SK-N-SH (cell line): Measurements from ENCODE around the gene ROBO1. TPM values are rescaled to one million over a fixed set of nuclear protein-coding genes. Genes with fewer than 3 reads are reported as not detected.

ENCODE experiments used
- CTCF ChIA-PET: fragments of 300-600, 350-600 bp; formaldehyde crosslinking; extraction: SDS; loops from one replicate; lab custom pipeline; 2021; lab: Yijun Ruan, JAX
- POLR2A ChIA-PET: fragments of 350-600 bp; sonication (Branson Sonifier 250); formaldehyde crosslinking; extraction: SDS; loops from one replicate; lab custom pipeline; 2020; ENCODE audit warnings: antibody characterized with exemption, inconsistent platforms; lab: Yijun Ruan, JAX
- DNase-seq: peaks from one replicate; pipeline ENCODE4 v3.0.0; 2012
- H2AFZ ChIP-seq: fragments of 200-600 bp; sonication (generic); 2 replicates; pipeline ENCODE4 v1.8.1; 2016; ENCODE audit warnings: antibody characterized with exemption, mild to moderate bottlenecking, low read depth
- H3F3A ChIP-seq: fragments of 200-600 bp; sonication (generic); replicated peaks from 2 replicates; pipeline ENCODE3; 2016; ENCODE audit warnings: antibody characterized with exemption, mild to moderate bottlenecking; ENCODE audit not compliant: insufficient read depth
- H3K27ac ChIP-seq, 2 experiments: fragments of 200-500 bp in 1 of 2; fragments of 200-600 bp in 1 of 2; sonication (Bioruptor generic) in 1 of 2; sonication (generic), shearing (Covaris generic) in 1 of 2; 2 replicates each; pipeline versions ENCODE4 v1.5.1 to v1.6.1; 2014 to 2016; ENCODE audit warnings: low read depth in 2 of 2, inconsistent platforms in 1 of 2, low read length in 1 of 2, mild to moderate bottlenecking in 1 of 2, mixed read lengths in 1 of 2
- H3K27me3 ChIP-seq: fragments of 200-600 bp; sonication (generic), shearing (Covaris generic); 2 replicates; pipeline ENCODE4 v1.6.1; 2016; ENCODE audit warnings: mixed run types; ENCODE audit not compliant: insufficient read depth
- H3K36me3 ChIP-seq, 2 experiments: fragments of 200-500 bp in 1 of 2; fragments of 200-600 bp in 1 of 2; sonication (Bioruptor generic) in 1 of 2; sonication (generic) in 1 of 2; replicated peaks in 1 of 2; 2 replicates each; pipeline versions ENCODE3 to v1.5.1; 2014 to 2016; ENCODE audit warnings: low read length in 1 of 2, mild to moderate bottlenecking in 1 of 2; ENCODE audit not compliant: insufficient read depth in 2 of 2, control insufficient read depth in 1 of 2
- H3K4me1 ChIP-seq, 2 experiments: fragments of 200-500 bp in 1 of 2; fragments of 200-600 bp in 1 of 2; sonication (Bioruptor generic) in 1 of 2; sonication (generic), shearing (Covaris generic) in 1 of 2; 2 replicates each; pipeline versions ENCODE4 v1.5.1 to v1.6.1; 2014 to 2016; ENCODE audit warnings: low read depth in 1 of 2, low read length in 1 of 2, mixed run types in 1 of 2; ENCODE audit not compliant: insufficient read depth in 2 of 2, control insufficient read depth in 1 of 2
- H3K4me2 ChIP-seq: fragments of 200-600 bp; sonication (generic), shearing (Covaris generic); 2 replicates; pipeline ENCODE4 v1.6.1; 2017; ENCODE audit warnings: mixed run types
- H3K4me3 ChIP-seq, 2 experiments: fragments of 200-500 bp in 1 of 2; fragments of 200-600 bp in 1 of 2; sonication (Bioruptor generic) in 1 of 2; sonication (generic), shearing (Covaris generic) in 1 of 2; 2 replicates each; pipeline versions ENCODE4 v1.5.1 to v1.8.1; 2014 to 2016; ENCODE audit warnings: low read depth in 2 of 2, inconsistent platforms in 1 of 2, low read length in 1 of 2, mild to moderate bottlenecking in 1 of 2, mixed read lengths in 1 of 2, moderate library complexity in 1 of 2
- H3K79me2 ChIP-seq: fragments of 200-600 bp; sonication (generic); 2 replicates; pipeline ENCODE4 v1.8.1; 2017; ENCODE audit warnings: mild to moderate bottlenecking; ENCODE audit not compliant: insufficient read depth
- H3K9ac ChIP-seq: fragments of 200-600 bp; sonication (generic); 2 replicates; pipeline ENCODE4 v1.6.1; 2017; ENCODE audit warnings: mixed run types
- H3K9me2 ChIP-seq: fragments of 200-600 bp; sonication (generic); 2 replicates; pipeline ENCODE4 v1.6.1; 2017; ENCODE audit warnings: mixed run types
- H3K9me3 ChIP-seq: fragments of 200-600 bp; sonication (generic); 2 replicates; pipeline ENCODE4 v1.6.1; 2017; ENCODE audit warnings: mixed run types, mild to moderate bottlenecking, moderate library complexity
- H4K20me1 ChIP-seq: fragments of 200-600 bp; sonication (generic); 2 replicates; pipeline ENCODE4 v1.6.1; 2017; ENCODE audit warnings: mild to moderate bottlenecking, mixed run types; ENCODE audit not compliant: insufficient read depth
- CHD2 ChIP-seq: fragments of 150-350 bp; IDR thresholded peaks from 2 replicates; pipeline ENCODE4 v1.6.1; 2018; ENCODE audit warnings: low read length; ENCODE audit not compliant: partially characterized antibody
- ELF1 ChIP-seq: IDR thresholded peaks from 2 replicates; pipeline ENCODE4 v1.4.0; 2012
- EP300 ChIP-seq, 2 experiments: IDR thresholded peaks; 2 replicates each; pipeline versions ENCODE4 v1.4.0 to v1.6.1; 2012; ENCODE audit warnings: borderline replicate concordance in 1 of 2, low read depth in 1 of 2, low read length in 1 of 2
- GABPA ChIP-seq: IDR thresholded peaks from 2 replicates; pipeline ENCODE4 v1.4.0; 2012; ENCODE audit warnings: low read depth, mild to moderate bottlenecking
- JUND ChIP-seq: IDR thresholded peaks from 2 replicates; pipeline ENCODE4 v1.4.0; 2012
- NFIC ChIP-seq: IDR thresholded peaks from 2 replicates; pipeline ENCODE4 v1.4.0; 2012; ENCODE audit warnings: borderline replicate concordance
- POLR2AphosphoS5 ChIP-seq: IDR thresholded peaks from 2 replicates; pipeline ENCODE4 v1.6.1; 2012; ENCODE audit warnings: low read depth, low read length
- RFX5 ChIP-seq: IDR thresholded peaks from 2 replicates; pipeline ENCODE4 v1.6.1; 2012; ENCODE audit warnings: mild to moderate bottlenecking, improper control_type of control experiment, low read length
- RXRA ChIP-seq: IDR thresholded peaks from 2 replicates; pipeline ENCODE4 v1.4.0; 2012; ENCODE audit warnings: low read depth, mild to moderate bottlenecking, borderline replicate concordance
- SIN3A ChIP-seq: IDR thresholded peaks from 2 replicates; pipeline ENCODE4 v1.6.1; 2012; ENCODE audit warnings: low read depth, mild to moderate bottlenecking, low read length, moderate library complexity, borderline replicate concordance
- SMC3 ChIP-seq: IDR thresholded peaks from 2 replicates; pipeline ENCODE4 v1.6.1; 2012; ENCODE audit warnings: low read depth, low read length, improper control_type of control experiment
- TAF1 ChIP-seq: IDR thresholded peaks from 2 replicates; pipeline ENCODE4 v1.6.1; 2012; ENCODE audit warnings: low read depth, mild to moderate bottlenecking, low read length, moderate library complexity, borderline replicate concordance
- TCF12 ChIP-seq: IDR thresholded peaks from 2 replicates; pipeline ENCODE4 v1.4.0; 2012
- TEAD4 ChIP-seq: IDR thresholded peaks from 2 replicates; pipeline ENCODE4 v1.4.0; 2012; ENCODE audit warnings: mild to moderate bottlenecking, borderline replicate concordance; ENCODE audit not compliant: insufficient read depth
- YY1 ChIP-seq: IDR thresholded peaks from 2 replicates; pipeline ENCODE4 v1.4.0; 2012; ENCODE audit warnings: low read depth, mild to moderate bottlenecking
- WGBS: methylation state at CpG from one replicate; pipeline ENCODE4 v1.1.6; 2017; ENCODE audit warnings: low lambda C conversion rate; 5-methylcytosine and 5-hydroxymethylcytosine counted together
- polyA plus RNA-seq, 3 experiments: library from polyadenylated mRNA; depleted of rRNA; stranded (reverse); fragments of >200 nt; gene quantifications; 2 replicates each; pipeline ENCODE4 v1.2.3, GENCODE V29; 2012
- TF ChIP-seq, protein P1 (sequence below): fragments of 150-350 bp; IDR thresholded peaks from 2 replicates; pipeline ENCODE4 v1.6.1; 2017; ENCODE audit warnings: antibody characterized with exemption, low read length, low read depth, borderline replicate concordance
- TF ChIP-seq, protein P2 (sequence below): IDR thresholded peaks from 2 replicates; pipeline ENCODE4 v1.4.0; 2012; ENCODE audit warnings: low read depth, borderline replicate concordance
- TF ChIP-seq, protein P3 (sequence below): IDR thresholded peaks from 2 replicates; pipeline ENCODE4 v1.6.1; 2012; ENCODE audit warnings: mild to moderate bottlenecking, low read depth, low read length, moderate library complexity
- TF ChIP-seq, protein P4 (sequence below): IDR thresholded peaks from 2 replicates; pipeline ENCODE4 v1.4.0; 2012; ENCODE audit warnings: low read depth

ROBO1 gene
- polyA plus RNA-seq, 1 of the 3 experiments (the other 2 are of a cell fraction): 22.7 TPM

DNA sequence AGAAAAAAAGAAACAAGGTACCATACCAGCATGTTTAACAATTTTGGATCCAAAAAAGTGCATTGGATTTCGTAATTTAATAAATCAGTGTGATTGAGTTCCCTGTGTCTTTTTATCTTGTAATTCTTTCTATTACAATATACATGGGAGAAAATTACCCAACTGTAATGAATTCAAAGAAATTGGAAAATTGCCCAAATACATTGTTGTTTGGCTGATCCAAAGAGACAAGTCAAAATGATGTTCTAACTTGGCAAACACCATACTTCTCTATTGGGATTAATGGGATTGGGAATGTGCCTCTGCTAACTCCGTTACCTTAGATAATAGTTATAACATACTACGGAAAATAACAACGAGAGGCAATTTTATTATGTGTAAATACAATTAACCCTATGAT lies 1097.1 kb downstream of the ROBO1 start:
- H3K9me2 ChIP-seq: 0 out of 2 replicates have a peak, but pooled peaks cover 2% of the 10 kb centered on the region
- H3K9me3 ChIP-seq: no peaks in the 10 kb centered on the region
- TF ChIP-seq SIN3A (no peak), GABPA (no peak), TEAD4 (no peak), RXRA (no peak), TAF1 (no peak), SMC3 (no peak), TCF12 (no peak), CHD2 (no peak), ELF1 (no peak), POLR2AphosphoS5 (no peak), EP300 (IDR thresholded peaks at IDR 0.05; ENCODE audit: borderline replicate concordance in 1 of 2, low read depth in 1 of 2, low read length in 1 of 2) (no peak), JUND (no peak), RFX5 (no peak)
- TF ChIP-seq, protein P1, sequence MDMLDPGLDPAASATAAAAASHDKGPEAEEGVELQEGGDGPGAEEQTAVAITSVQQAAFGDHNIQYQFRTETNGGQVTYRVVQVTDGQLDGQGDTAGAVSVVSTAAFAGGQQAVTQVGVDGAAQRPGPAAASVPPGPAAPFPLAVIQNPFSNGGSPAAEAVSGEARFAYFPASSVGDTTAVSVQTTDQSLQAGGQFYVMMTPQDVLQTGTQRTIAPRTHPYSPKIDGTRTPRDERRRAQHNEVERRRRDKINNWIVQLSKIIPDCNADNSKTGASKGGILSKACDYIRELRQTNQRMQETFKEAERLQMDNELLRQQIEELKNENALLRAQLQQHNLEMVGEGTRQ: no peak
- TF ChIP-seq, protein P2, sequence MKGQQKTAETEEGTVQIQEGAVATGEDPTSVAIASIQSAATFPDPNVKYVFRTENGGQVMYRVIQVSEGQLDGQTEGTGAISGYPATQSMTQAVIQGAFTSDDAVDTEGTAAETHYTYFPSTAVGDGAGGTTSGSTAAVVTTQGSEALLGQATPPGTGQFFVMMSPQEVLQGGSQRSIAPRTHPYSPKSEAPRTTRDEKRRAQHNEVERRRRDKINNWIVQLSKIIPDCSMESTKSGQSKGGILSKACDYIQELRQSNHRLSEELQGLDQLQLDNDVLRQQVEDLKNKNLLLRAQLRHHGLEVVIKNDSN: no peak
- ChIA-PET CTCF (no interaction called here), POLR2A (no interaction called here)
- H3K9ac ChIP-seq: no peak overlapping the region
- H3K4me2 ChIP-seq: no peak overlapping the region
- peaks cover 10% of the 10 kb centered on the region for H3F3A ChIP-seq
- H3K36me3 ChIP-seq: peaks cover 8 to 21% of the 10 kb centered on the region in 2 experiments
- H4K20me1 ChIP-seq: no peaks in the 10 kb centered on the region
- H3K79me2 ChIP-seq: no peaks in the 10 kb centered on the region
- 93% methylated on average over 4 of the region's 4 CpGs for WGBS
- no peaks in the 10 kb centered on the region for H3K27me3 ChIP-seq
- DNase-seq: no peak
- no peak overlapping the region for H2AFZ ChIP-seq
- H3K27ac ChIP-seq: no peak overlapping the region
- H3K4me1 ChIP-seq: peaks cover 0 to 10% of the 10 kb centered on the region in 2 experiments; a peak in 2 of 4 replicates
- no peak overlapping the region for H3K4me3 ChIP-seq

DNA sequence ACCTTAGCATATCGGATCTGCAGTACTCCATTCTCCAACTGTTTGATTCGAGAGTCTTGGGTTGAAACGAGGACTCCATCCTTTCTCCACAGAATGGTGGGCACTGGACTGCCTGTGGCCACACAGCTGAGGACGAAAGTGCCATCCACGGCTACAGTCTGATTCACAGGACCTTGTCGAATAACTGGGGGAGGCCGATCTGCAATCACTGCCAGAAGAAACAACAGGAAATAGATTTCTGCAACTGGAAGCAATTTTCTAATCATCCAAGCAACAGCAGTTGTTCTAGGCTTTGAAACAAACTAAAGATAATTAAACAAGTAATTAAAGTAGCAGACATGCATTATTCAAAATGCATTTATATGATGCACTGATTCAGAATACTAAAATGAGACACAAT lies 1097.7 kb downstream of the ROBO1 start:
- no peaks in the 10 kb centered on the region for H3K79me2 ChIP-seq
- no peak for TF ChIP-seq EP300 (IDR thresholded peaks at IDR 0.05; ENCODE audit: borderline replicate concordance in 1 of 2, low read depth in 1 of 2, low read length in 1 of 2)
- no peak for TF ChIP-seq TEAD4
- TF ChIP-seq RXRA: no peak
- TF ChIP-seq GABPA: no peak
- TF ChIP-seq, protein P3, sequence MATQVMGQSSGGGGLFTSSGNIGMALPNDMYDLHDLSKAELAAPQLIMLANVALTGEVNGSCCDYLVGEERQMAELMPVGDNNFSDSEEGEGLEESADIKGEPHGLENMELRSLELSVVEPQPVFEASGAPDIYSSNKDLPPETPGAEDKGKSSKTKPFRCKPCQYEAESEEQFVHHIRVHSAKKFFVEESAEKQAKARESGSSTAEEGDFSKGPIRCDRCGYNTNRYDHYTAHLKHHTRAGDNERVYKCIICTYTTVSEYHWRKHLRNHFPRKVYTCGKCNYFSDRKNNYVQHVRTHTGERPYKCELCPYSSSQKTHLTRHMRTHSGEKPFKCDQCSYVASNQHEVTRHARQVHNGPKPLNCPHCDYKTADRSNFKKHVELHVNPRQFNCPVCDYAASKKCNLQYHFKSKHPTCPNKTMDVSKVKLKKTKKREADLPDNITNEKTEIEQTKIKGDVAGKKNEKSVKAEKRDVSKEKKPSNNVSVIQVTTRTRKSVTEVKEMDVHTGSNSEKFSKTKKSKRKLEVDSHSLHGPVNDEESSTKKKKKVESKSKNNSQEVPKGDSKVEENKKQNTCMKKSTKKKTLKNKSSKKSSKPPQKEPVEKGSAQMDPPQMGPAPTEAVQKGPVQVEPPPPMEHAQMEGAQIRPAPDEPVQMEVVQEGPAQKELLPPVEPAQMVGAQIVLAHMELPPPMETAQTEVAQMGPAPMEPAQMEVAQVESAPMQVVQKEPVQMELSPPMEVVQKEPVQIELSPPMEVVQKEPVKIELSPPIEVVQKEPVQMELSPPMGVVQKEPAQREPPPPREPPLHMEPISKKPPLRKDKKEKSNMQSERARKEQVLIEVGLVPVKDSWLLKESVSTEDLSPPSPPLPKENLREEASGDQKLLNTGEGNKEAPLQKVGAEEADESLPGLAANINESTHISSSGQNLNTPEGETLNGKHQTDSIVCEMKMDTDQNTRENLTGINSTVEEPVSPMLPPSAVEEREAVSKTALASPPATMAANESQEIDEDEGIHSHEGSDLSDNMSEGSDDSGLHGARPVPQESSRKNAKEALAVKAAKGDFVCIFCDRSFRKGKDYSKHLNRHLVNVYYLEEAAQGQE: no peak
- no peak for TF ChIP-seq SIN3A
- no peak for TF ChIP-seq NFIC
- no peak for TF ChIP-seq YY1
- TF ChIP-seq TCF12: no peak
- TF ChIP-seq, protein P4, sequence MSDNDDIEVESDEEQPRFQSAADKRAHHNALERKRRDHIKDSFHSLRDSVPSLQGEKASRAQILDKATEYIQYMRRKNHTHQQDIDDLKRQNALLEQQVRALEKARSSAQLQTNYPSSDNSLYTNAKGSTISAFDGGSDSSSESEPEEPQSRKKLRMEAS: no peak
- H2AFZ ChIP-seq: no peak overlapping the region
- ChIA-PET POLR2A (no interaction called here), CTCF (no interaction called here)
- H3K4me3 ChIP-seq: no peak overlapping the region
- 98% methylated on average over 7 of the region's 7 CpGs for WGBS
- no peak for DNase-seq
- peaks cover 8 to 21% of the 10 kb centered on the region in 2 experiments for H3K36me3 ChIP-seq
- no peaks in the 10 kb centered on the region for H3K27me3 ChIP-seq
- no peaks in the 10 kb centered on the region for H3K9me3 ChIP-seq
- 0 out of 2 replicates have a peak, but pooled peaks cover 2% of the 10 kb centered on the region for H3K9me2 ChIP-seq
- H4K20me1 ChIP-seq: no peaks in the 10 kb centered on the region
- H3K4me2 ChIP-seq: no peak overlapping the region
- H3K9ac ChIP-seq: no peak overlapping the region
- H3F3A ChIP-seq: peaks cover 10% of the 10 kb centered on the region
- peaks cover 0 to 10% of the 10 kb centered on the region in 2 experiments; a peak in 2 of 4 replicates for H3K4me1 ChIP-seq
- H3K27ac ChIP-seq: no peak overlapping the region
